VCaP (cell line): ENCODE measurements around the gene FXYD2.
"Not testable (repeated sequence)": the region's sequence is repeated elsewhere in the genome, so short reads cannot be mapped to it uniquely, and the experiment has no call there.

Source experiments
- H3K27ac ChIP-seq: fragments of 450-650 bp; 2 replicates; pipeline ENCODE4 v1.5.1; 2017
- CTCF ChIP-seq: fragments of 450-650 bp; conservative IDR thresholded peaks from 2 replicates; pipeline ENCODE4 v1.5.1; 2017; ENCODE audit warnings: mild to moderate bottlenecking, moderate library complexity

Gene FXYD2

GRCh38 chr11:117817368-117818040 is 7.0 kb downstream of the FXYD2 start:
- peak overlapping the region; percentile 89; the same call in 1 of the 2 replicates for H3K27ac ChIP-seq
- peak; percentile 99 for TF ChIP-seq CTCF

GRCh38 chr11:117816846-117817367 is 7.6 kb downstream of the FXYD2 start:
- TF ChIP-seq CTCF = no peak
- peak overlapping the region; percentile 89; the same call in 1 of the 2 replicates for H3K27ac ChIP-seq

- no peak for TF ChIP-seq CTCF
- H3K27ac ChIP-seq = peak overlapping the region; percentile 89
Observed at GRCh38 chr11:117816151-117816741, 8.3 kb downstream of the FXYD2 start.

- peak overlapping the region; percentile 89 for H3K27ac ChIP-seq
- no peak for TF ChIP-seq CTCF
Observed at GRCh38 chr11:117815262-117815803, 9.2 kb downstream of the FXYD2 start.

- TF ChIP-seq CTCF = no peak
- peak overlapping the region; percentile 89 for H3K27ac ChIP-seq
Observed at GRCh38 chr11:117814766-117815261, 9.7 kb downstream of the FXYD2 start.

- H3K27ac ChIP-seq = peak overlapping the region; percentile 89
- no peak for TF ChIP-seq CTCF
Observed at GRCh38 chr11:117814204-117814765, 10.3 kb downstream of the FXYD2 start.

- not testable (repeated sequence) for H3K27ac ChIP-seq
Observed at GRCh38 chr11:117810056-117810451, 14.5 kb downstream of the FXYD2 start.
